Subcutaneous adipose tissue (tissue), 4 donors: Measurements from ENCODE around the gene NDEL1. TPM values are rescaled to one million over a fixed set of nuclear protein-coding genes. Genes with fewer than 3 reads are reported as not detected.

Experiments
- CTCF ChIP-seq: fragments of 450-650 bp; IDR thresholded peaks from one replicate; pipeline ENCODE4 v1.5.1; 2016; ENCODE audit warnings: low read depth, mild to moderate bottlenecking, control low read depth, antibody characterized with exemption, moderate library complexity
- total RNA-seq, 4 donors: library from RNA; depleted of rRNA; stranded (reverse); fragments of >200 nt; gene quantifications; one replicate each; pipeline ENCODE4 v1.1.0, GENCODE V29; 2016

The NDEL1 gene
- total RNA-seq, 4 donors from 2014 or later: 58.3 to 80.4 (median 67.3) TPM

- no peak for TF ChIP-seq CTCF
Observed at GRCh38 chr17:8458128-8458527, 22.4 kb downstream of the NDEL1 start.

GRCh38 chr17:8459107-8459506 is 23.4 kb downstream of the NDEL1 start:
- TF ChIP-seq CTCF: no peak

- TF ChIP-seq CTCF: no peak
Observed at GRCh38 chr17:8459831-8460230, 24.1 kb downstream of the NDEL1 start.

GRCh38 chr17:8462564-8462963 is 26.9 kb downstream of the NDEL1 start:
- TF ChIP-seq CTCF: no peak

GRCh38 chr17:8463099-8463498 is 27.4 kb downstream of the NDEL1 start:
- TF ChIP-seq CTCF: no peak

GRCh38 chr17:8464941-8465340 is 29.3 kb downstream of the NDEL1 start:
- no peak for TF ChIP-seq CTCF

GRCh38 chr17:8465356-8465755 is 29.7 kb downstream of the NDEL1 start:
- no peak for TF ChIP-seq CTCF
